NAMALWA (cell line): ENCODE results near the gene ARHGAP31.
A peak's percentile ranks its signal among the peaks of the same experiment; 100 is the strongest.

Experiments
- DNase-seq: peaks from one replicate; pipeline ENCODE4 v3.0.0-alpha.2; 2015; ENCODE audit warnings: low spot score

ARHGAP31 gene

DNA sequence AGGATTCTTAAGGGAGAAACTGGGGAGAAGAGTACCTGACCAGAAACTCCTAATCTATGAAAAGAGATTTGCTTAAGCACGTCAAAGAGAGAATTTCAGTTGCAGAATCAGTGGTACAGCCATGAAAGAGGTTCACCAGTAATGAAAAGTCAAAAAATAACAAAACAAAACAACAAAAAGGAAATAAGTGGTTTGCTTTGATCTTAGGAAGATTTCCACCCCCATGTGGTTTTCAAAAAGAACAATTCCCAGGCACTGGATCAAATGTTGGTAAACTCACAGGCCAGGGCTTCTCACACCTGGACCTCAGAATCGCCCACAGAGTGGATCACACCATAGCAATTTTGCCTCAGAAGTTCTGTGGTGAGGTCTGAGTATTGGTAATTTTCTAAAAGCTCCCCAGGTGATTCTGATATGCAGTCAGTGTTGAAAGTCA lies 101.8 kb downstream of the ARHGAP31 start:
- DNase-seq, result no peak

DNA sequence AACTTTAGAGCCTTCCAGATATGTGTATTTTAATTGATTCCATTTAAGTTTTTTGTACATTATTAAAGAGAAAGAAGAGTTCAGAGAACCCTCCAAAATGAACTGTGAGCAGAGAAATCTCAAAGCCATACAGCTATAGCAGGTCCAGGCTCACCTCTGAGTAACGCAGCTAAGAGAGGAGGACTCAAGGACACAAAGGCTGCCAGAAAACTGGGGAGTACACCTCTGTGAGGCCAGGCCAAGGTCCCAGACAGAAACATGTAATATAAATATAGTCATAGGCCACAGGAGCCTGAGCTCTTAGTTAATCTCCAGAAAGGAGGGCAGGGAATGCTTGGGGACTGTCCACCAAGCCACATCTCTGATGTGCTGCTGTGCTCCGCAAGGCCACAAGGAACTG lies 102.7 kb downstream of the ARHGAP31 start:
- DNase-seq, result no peak

- DNase-seq, result no peak
These were observed 106.3 kb downstream of the ARHGAP31 start for GRCh38 chr3:119400466-119400865.

DNA sequence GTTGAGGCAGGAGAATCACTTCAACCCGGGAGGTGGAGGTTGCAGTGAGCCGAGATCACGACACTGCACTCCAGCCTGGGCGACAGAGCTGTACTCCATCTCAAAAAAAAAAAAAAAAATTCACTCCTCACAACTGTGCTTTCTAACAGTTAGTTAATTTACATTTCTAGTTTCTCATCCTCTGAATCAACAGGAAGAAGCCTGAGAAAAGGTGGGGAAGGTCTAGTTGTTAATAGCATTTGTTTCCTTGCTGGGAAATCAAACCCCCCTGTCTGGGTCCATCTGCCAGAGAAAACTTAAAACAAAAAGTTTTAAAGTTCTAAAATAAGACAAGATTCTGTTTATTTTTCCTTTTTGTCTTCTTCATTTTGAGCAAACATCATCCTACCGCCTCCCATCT lies 106.9 kb downstream of the ARHGAP31 start:
- DNase-seq, result peak; percentile 26

DNA sequence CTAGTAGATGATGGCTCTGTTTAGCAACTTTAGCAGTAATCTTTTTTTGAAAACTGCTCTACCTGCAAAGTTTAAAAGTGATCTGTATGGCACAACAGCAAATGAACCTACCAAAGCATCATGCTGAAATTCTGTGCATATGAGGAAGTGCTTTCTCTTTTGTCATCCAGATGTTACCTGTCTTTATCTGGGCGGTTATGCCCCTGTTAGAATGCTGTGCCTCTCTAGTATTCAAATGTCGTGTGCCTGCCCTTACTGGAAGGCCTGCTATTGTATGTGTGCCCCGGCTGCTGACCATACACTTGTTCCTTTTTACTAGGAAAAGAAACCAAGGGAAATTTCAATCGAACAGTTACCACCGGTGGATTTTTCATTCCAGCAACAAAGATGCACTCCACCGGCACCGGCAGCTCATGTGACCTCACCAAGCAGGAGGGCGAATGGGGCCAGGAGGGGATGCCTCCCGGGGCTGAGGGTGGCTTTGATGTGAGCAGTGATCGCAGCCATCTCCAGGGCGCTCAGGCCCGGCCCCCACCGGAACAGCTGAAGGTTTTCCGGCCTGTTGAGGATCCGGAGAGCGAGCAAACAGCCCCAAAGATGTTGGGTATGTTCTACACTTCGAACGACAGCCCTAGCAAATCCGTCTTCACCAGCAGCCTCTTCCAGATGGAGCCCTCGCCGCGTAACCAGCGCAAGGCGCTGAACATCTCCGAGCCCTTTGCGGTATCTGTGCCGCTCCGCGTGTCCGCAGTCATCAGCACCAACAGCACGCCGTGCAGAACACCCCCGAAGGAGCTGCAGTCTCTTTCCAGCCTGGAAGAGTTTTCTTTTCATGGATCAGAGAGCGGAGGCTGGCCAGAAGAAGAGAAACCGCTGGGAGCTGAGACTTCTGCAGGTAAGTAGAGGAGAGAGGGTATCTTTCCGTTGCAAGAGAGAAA lies 107.6 kb downstream of the ARHGAP31 start:
- no peak for DNase-seq

GRCh38 chr3:119402791-119403190 lies 108.6 kb downstream of the ARHGAP31 start:
- no peak for DNase-seq

DNA sequence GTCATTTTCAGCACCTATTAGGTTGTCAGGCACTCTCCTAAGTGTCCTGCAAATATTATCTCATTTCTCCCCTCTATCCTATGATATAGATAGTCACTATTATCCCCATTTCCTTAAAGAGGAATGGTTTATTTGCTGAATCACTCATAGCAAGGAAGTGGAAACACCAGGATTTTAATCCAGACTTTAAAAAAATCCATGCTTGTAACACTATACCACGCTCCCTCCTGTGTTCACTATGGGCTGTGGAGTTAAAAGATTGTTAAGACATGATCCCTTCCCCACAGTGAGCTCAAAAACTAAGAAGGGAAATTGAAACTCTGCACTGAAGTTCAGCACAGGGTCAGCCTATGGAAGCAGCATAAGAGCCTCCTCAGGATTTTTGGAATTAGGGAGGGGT lies 109.0 kb downstream of the ARHGAP31 start:
- DNase-seq, result no peak

GRCh38 chr3:119405315-119405714 lies 111.1 kb downstream of the ARHGAP31 start:
- no peak for DNase-seq

- DNase-seq, result no peak
These were observed 114.2 kb downstream of the ARHGAP31 start for GRCh38 chr3:119408243-119408950.

DNA sequence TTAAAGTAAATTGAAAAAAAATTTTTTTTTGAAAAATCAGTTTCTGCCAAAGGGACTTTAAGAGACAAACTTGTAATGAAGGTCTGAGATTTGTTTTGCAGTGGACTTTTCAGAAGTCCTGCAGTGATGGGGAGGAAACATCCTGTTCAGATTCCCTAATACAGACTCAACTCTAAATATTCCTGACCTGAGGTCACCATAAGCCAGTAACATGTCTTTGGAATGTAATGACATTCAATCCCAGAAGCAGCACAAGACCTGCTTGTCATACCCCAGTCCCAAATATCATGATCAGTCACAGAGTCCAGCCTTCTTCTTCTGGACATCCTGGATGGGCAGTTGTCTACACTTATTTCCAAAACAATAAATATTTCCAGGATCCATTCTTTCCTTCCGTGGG lies 115.7 kb downstream of the ARHGAP31 start:
- no peak for DNase-seq

DNA sequence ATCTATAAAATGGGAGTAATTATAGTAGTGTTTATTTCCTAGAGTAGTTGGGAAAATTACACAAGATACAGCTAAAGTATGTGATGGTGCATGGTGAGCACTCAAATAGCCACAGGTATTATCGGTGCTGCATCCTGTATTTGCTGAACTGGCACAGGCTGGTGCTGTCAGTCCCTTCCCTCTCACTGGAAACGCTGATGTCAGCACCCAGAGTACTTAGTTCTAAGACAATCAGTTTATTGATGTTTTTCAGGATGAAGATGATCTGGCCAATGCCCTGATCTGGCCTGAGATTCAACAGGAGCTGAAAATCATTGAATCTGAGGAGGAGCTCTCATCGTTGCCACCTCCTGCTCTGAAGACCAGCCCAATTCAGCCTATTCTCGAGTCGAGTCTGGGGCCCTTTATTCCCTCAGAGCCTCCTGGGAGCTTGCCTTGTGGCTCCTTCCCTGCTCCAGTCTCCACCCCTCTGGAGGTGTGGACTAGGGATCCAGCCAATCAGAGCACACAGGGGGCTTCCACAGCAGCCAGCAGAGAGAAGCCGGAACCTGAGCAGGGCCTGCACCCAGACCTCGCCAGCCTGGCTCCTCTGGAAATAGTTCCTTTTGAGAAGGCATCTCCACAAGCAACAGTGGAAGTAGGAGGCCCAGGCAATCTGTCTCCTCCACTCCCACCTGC lies 119.6 kb downstream of the ARHGAP31 start:
- no peak for DNase-seq

- no peak for DNase-seq
These were observed 122.7 kb downstream of the ARHGAP31 start for GRCh38 chr3:119416873-119417272.

GRCh38 chr3:119417771-119418512 lies 123.8 kb downstream of the ARHGAP31 start:
- no peak for DNase-seq

DNA sequence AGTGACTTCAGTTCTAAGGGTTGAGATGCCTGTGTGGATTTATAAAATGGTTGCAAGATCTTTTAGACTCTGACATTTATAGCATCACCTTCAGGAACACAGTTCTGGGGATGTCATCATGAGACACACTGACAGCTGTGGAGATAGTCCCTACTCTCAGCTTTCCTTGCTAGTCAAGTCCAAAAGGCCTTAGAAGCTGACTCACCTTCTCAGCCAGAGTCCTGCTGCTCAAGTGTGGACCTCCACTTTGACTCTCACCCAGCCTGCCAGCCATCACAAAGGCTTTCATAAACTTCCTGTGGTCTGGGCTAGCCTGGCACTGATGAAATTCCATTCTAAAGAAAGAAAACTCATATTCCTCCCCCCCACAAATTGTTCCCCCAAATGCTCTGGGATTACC lies 124.5 kb downstream of the ARHGAP31 start:
- DNase-seq, result no peak

DNA sequence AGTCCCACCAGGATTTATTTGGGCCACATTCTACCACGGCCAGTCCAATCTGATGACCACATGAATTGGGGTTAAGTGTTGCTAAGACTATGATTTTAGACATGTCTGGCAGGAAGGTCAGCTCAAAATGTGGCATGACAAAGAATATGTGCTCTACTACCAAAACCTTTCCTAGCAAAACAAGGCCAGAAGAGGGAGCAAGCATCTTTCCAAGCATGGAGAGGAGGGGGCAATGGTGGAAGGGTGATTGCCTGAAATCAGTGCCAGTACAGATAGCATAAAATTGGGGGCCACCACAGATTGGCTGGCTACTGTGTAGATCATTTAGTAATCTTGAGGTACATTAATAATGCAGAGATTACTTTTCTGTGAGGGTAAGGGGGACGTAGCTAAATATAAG lies 126.0 kb downstream of the ARHGAP31 start:
- DNase-seq, result no peak

- DNase-seq, result no peak
These were observed 133.5 kb downstream of the ARHGAP31 start for GRCh38 chr3:119427669-119428068.

- DNase-seq, result peak; percentile 26
These were observed 134.4 kb downstream of the ARHGAP31 start for GRCh38 chr3:119428538-119428937.

DNA sequence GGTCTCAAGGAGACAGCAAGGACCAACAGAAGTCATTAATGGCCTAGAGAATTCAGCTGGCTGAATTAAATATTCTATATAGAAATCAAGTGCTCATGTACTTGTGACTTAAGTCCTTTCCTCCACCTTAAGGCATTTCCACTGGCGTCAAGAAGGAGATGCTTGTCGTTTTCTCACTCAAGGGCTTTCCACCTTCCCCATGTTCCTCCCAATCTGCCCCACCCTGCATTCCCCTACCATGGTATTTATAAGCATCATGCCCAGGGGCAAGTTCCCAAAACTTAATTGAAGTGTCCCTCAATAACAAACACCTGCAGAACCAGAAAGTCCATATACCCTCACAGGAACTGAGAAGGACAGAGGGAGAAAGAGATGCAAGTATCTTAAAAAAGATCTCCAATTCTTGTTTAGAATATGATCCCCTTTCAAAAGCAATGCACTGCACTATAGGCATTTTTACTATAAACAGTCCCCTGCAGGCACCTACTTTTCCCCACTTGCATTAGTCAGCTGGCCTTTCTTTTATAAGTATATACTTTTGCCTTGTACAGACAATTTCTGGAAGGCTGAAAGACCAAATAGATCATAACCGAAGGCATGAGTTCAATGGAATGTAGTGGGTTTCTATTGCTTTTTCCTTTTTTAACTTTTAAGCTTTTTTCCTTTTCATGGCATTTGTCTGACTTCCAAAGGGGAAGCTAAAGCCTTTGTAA lies 139.6 kb downstream of the ARHGAP31 start:
- DNase-seq, result no peak

GRCh38 chr3:119434703-119435102 lies 140.5 kb downstream of the ARHGAP31 start:
- DNase-seq, result no peak

DNA sequence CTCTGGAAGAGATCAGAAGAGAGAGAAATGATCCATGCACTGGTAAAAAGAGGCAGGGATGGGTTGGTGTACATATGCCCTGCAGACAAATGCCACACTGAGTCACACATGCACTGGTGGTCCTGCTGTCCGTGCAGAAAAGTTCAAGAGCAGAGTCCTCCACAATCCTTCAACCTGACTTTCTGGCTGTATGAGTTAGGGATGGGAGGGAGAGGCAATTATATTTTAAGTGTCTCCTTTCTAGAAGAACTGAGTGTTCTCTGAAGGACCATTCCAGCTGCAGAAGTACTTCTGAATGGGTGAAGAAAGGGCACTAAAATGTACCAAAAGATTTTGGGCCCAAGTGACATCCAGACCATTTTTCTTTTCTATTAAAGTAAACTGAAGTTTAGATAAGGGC lies 142.8 kb downstream of the ARHGAP31 start:
- DNase-seq, result no peak

GRCh38 chr3:119437691-119438258 lies 143.6 kb downstream of the ARHGAP31 start:
- no peak for DNase-seq
